NCI-H748 treated with DMSO at 0.1 percent for 48 hours (cell line): Measurements from ENCODE around the gene KRTAP29-1.
"Not testable (repeated sequence)": the region's sequence is repeated elsewhere in the genome, so short reads cannot be mapped to it uniquely, and the experiment has no call there.

ENCODE experiments used
- DNase-seq: peaks from one replicate; lab custom pipeline; 2025; lab: John Stamatoyannopoulos, UW

KRTAP29-1 gene

GRCh38 chr17:41298458-41299135, 4.1 kb downstream of the KRTAP29-1 start:
- DNase-seq, result no peak

DNA sequence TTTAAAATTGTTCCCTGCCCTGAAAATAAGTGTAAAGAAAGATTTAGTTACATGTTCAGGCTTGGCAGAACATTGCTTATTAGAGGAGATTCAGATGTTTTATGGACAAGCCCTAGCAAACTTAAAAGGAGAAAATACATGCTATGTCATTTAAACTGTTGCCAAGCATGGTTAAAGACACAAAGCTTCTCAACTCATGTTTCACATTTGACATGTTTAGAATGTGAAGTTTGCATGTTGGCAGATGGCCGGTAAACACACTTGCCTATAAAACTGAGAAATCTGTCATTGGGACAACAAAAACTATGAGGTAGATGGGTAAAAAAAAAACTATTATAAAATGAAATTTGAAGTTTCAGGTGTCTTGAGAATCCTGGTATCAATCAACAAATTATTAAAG, 5.8 kb downstream of the KRTAP29-1 start:
- DNase-seq, result no peak

GRCh38 chr17:41294016-41294415, 8.6 kb downstream of the KRTAP29-1 start:
- DNase-seq, result no peak

GRCh38 chr17:41287050-41287449, 15.6 kb downstream of the KRTAP29-1 start:
- DNase-seq, result no peak

GRCh38 chr17:41284546-41284945, 18.1 kb downstream of the KRTAP29-1 start:
- DNase-seq, result no peak

DNA sequence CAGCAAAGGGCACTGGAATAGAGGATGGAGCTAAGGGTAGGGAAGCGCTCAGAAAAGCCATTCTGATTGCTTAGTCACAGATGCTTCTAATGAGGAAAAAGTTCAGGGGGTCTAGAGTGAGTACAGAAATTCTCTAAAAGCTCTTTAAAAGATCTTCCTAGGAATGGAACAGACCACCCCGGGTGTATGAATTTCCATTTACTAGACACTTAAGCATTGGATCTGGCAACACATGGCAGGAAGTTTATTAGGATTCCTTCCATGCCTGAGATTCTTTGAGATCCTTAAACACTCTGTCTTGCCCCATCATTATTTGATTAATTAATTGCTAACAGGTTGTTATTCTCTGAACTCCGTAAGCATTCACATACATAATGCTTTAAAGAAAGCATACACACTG, 18.6 kb downstream of the KRTAP29-1 start:
- DNase-seq, result no peak

GRCh38 chr17:41278176-41278955, 24.3 kb downstream of the KRTAP29-1 start:
- DNase-seq, result no peak

GRCh38 chr17:41275648-41276190, 26.9 kb downstream of the KRTAP29-1 start, which contains the start of gene KRTAP9-7:
KRTAP9-7 (plus strand) TSS chr17:41275698; CDS start chr17:41275698, 0 bp downstream.
- DNase-seq, result not testable (repeated sequence)

DNA sequence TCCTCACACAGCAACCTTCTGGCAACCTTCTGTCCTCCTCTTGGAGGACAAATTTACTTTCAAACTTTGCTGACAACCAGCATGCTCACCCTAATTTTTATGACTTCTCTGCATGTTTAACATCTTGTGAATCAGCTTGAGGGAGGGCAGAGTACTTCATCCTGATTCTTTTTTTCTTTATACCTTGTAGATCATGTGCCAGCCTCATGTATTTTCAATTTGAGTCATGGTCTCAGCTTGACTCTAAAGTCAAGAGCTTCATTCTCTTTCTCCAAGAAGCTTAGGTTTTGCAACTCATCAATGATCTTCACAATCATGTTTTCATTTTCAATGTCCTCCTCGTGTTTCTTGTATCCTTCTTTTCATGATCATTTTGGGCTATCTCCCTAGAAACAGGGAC, 30.8 kb downstream of the KRTAP29-1 start:
- no peak for DNase-seq

- DNase-seq, result not testable (repeated sequence)
Observed at GRCh38 chr17:41271323-41271722, 31.3 kb downstream of the KRTAP29-1 start.

- no peak for DNase-seq
Observed at GRCh38 chr17:41267711-41268110, 34.9 kb downstream of the KRTAP29-1 start.

DNA sequence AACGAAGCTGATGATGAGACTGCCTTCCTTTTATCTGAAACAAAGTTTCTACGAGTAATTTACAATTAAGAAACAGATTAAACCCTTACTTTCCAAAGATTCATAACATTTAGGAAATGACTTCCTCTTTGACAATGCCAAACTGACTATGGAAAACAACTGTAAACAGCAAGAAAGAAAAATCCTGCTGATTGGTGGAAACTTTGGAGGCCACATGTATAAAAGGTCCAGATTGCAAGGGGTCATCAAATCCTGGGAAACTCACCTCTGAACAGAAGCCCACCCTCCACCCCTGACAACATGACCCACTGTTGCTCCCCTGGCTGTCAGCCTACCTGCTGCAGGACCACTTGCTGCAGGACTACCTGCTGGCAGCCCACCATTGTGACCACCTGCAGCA, 37.6 kb downstream of the KRTAP29-1 start, which contains the start of gene KRTAP9-6:
Gene KRTAP9-6 (plus strand): TSS at position 301 of the 400 bp plus-strand sequence. CDS start 0 bp downstream, at position 301.
- no peak for DNase-seq

DNA sequence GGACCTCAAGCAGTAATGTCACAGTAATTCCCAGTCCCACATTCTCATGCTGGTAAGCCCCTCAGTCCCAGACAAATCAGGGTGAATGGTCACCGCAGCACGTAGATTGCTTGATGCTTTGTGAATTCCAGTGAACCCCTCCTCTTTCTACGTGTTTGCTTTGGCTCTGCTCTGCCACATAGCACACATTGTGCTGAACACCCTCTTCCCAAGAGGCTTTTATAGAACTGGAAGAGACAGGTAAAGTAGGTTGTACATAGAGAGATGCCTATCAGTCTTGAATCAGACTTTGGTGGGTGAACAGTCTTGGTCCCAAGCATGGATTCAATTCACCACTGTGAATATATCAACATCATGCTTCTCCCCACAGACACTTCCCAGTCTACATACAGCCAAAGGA, 38.1 kb downstream of the KRTAP29-1 start:
- DNase-seq, result no peak

DNA sequence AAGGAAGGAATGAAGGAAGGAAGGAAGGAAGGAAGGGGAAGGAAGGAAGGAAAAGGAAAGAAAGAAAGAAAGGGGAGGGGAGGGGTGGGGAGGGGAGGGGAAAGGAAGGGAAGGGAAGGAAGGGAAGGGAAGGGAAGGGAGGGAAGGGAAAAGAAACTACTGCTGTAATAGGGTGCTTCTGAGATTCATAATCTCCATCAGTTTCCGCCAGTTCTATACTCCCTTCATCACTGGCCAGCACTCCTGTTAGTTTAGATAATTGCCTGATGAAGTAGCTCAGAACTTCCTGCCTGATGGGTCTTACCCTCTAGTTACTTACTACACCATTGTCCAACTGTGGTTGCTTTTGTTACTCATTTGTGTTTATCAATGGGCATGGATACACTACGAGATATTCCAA, 39.4 kb downstream of the KRTAP29-1 start:
- no peak for DNase-seq

DNA sequence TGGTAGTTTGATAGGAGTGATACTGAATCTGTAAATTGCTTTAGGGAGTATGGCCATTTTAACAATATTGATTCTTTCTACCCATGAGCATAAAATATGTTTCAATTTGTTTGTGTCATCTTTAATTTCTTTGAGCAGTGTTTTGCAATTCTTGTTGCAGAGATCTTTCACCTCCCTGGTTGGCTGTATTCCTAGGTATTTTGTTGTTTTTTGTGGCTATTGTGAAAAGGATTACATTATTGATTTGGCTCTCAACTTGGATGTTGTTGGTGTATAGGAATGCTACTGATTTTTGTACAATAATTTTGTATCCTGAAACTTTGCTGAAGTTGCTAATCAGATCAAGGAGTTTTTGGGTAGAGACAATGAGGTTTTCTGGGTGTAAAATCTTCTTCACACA, 44.2 kb downstream of the KRTAP29-1 start:
- no peak for DNase-seq

GRCh38 chr17:41256291-41256685, 46.4 kb downstream of the KRTAP29-1 start:
- DNase-seq, result no peak

- DNase-seq, result not testable (repeated sequence)
Observed at GRCh38 chr17:41255381-41256290, 47.0 kb downstream of the KRTAP29-1 start, which contains the start of gene KRTAP9-9. KRTAP9-9 (plus strand) TSS chr17:41255384.

GRCh38 chr17:41254861-41255260, 47.8 kb downstream of the KRTAP29-1 start:
- no peak for DNase-seq
